Right lobe of liver (tissue), 4 donors: ENCODE measurements around the gene CATSPERE.

Source experiments
- CTCF ChIP-seq, 4 donors: fragments of 200-600 bp in 3 of 4; fragments of 450-650 bp in 1 of 4; IDR thresholded peaks; one replicate each; pipeline versions ENCODE4 v1.5.1 to v1.8.0; 2016 to 2022; ENCODE audit warnings: antibody characterized with exemption in 4 of 4, mild to moderate bottlenecking in 2 of 4
- POLR2A ChIP-seq: fragments of 450-650 bp; IDR thresholded peaks from one replicate; pipeline ENCODE4 v1.6.1; 2017; ENCODE audit warnings: antibody characterized with exemption, mild to moderate bottlenecking
- donor health status: DM: no; HTN: no; CAD: no.
- donor health status: DM: no; HTN: no; CAD: no.
- donor health status: DM: no; HTN: yes; CAD: no.

GRCh38 chr1:244598611-244599010, 137.5 kb downstream of the CATSPERE start:
- TF ChIP-seq POLR2A (no peak), CTCF (IDR thresholded peaks at IDR 0.05) (no peak)
